Raji (cell line): ENCODE data around the gene CAMK2A.

Source experiments
- POLR2A ChIP-seq: IDR thresholded peaks from 2 replicates; pipeline ENCODE4 v1.6.1; 2011; ENCODE audit warnings: low read depth, low read length, control low read depth; ENCODE audit not compliant: insufficient read depth

CAMK2A gene

GRCh38 chr5:150227036-150227435 lies 62.5 kb downstream of the CAMK2A start:
- TF ChIP-seq POLR2A = no peak

GRCh38 chr5:150224483-150225027 lies 65.0 kb downstream of the CAMK2A start:
- no peak for TF ChIP-seq POLR2A

- no peak for TF ChIP-seq POLR2A
Measured at GRCh38 chr5:150223474-150223873, 66.1 kb downstream of the CAMK2A start.

- TF ChIP-seq POLR2A = no peak
Measured at GRCh38 chr5:150222906-150223305, 66.7 kb downstream of the CAMK2A start.

GRCh38 chr5:150221471-150221870 lies 68.1 kb downstream of the CAMK2A start:
- TF ChIP-seq POLR2A = no peak

- TF ChIP-seq POLR2A = no peak
Measured at GRCh38 chr5:150219861-150220260, 69.7 kb downstream of the CAMK2A start.

- TF ChIP-seq POLR2A = no peak
Measured at GRCh38 chr5:150219142-150219541, 70.4 kb downstream of the CAMK2A start.

- TF ChIP-seq POLR2A = no peak
Measured at GRCh38 chr5:150218693-150219035, 70.9 kb downstream of the CAMK2A start.

GRCh38 chr5:150217873-150218692 lies 71.5 kb downstream of the CAMK2A start:
- TF ChIP-seq POLR2A = no peak

GRCh38 chr5:150217038-150217437 lies 72.5 kb downstream of the CAMK2A start:
- TF ChIP-seq POLR2A = no peak

GRCh38 chr5:150215979-150216944 lies 73.3 kb downstream of the CAMK2A start:
- TF ChIP-seq POLR2A = no peak

- TF ChIP-seq POLR2A = no peak
Measured at GRCh38 chr5:150214289-150214688, 75.3 kb downstream of the CAMK2A start.

- TF ChIP-seq POLR2A = no peak
Measured at GRCh38 chr5:150213530-150213929, 76.0 kb downstream of the CAMK2A start.

- no peak for TF ChIP-seq POLR2A
Measured at GRCh38 chr5:150211156-150212030, 78.2 kb downstream of the CAMK2A start.

GRCh38 chr5:150210644-150211043 lies 78.9 kb downstream of the CAMK2A start:
- TF ChIP-seq POLR2A = no peak
